Sigmoid colon (tissue), 7 donors: ENCODE data around the gene CERS6. TPM values are rescaled to one million over a fixed set of nuclear protein-coding genes. Genes with fewer than 3 reads are reported as not detected.
A peak's percentile ranks its signal among the peaks of the same experiment; 100 is the strongest.

Experiments used
- DNase-seq: peaks from one replicate; pipeline ENCODE4 v3.0.0-alpha.2; 2019
- H3K27ac ChIP-seq, 4 donors: fragments of 200-600 bp; sonication (generic); one replicate each; pipeline ENCODE4 v1.5.1; 2016 to 2019; ENCODE audit warnings: mild to moderate bottlenecking in 1 of 4
- H3K27me3 ChIP-seq, 3 donors: fragments of 200-600 bp; sonication (generic); one replicate each; pipeline ENCODE4 v1.5.1; 2019; ENCODE audit warnings: mild to moderate bottlenecking in 1 of 3
- H3K36me3 ChIP-seq, 4 donors: fragments of 200-600 bp; sonication (generic); one replicate each; pipeline ENCODE4 v1.5.1; 2016 to 2019
- H3K4me1 ChIP-seq, 4 donors: fragments of 200-600 bp; sonication (generic); one replicate each; pipeline ENCODE4 v1.5.1; 2017 to 2019
- H3K4me3 ChIP-seq, 4 donors: fragments of 200-600 bp; sonication (generic); one replicate each; pipeline ENCODE4 v1.5.1; 2017 to 2019; ENCODE audit warnings: mild to moderate bottlenecking in 2 of 4, moderate library complexity in 1 of 4
- H3K9me3 ChIP-seq, 4 donors: fragments of 200-600 bp in 3 of 4; sonication (generic) in 3 of 4; one replicate each; pipeline versions ENCODE4 v1.5.1 to v1.6.1; 2013 to 2019
- CTCF ChIP-seq, 4 experiments: fragments of 450-650 bp in 3 of 4; fragments of 200-600 bp in 1 of 4; IDR thresholded peaks; one replicate each; pipeline ENCODE4 v1.5.1; 2016 to 2019; ENCODE audit warnings: antibody characterized with exemption in 4 of 4, mild to moderate bottlenecking in 3 of 4, moderate library complexity in 2 of 4
- EP300 ChIP-seq, 4 donors: sonication (generic); formaldehyde crosslinking; IDR thresholded peaks; one replicate each; pipeline ENCODE4 v1.6.1; 2017; ENCODE audit warnings: antibody characterized with exemption in 4 of 4
- POLR2A ChIP-seq, 2 donors: fragments of 450-650 bp; IDR thresholded peaks; one replicate each; pipeline ENCODE4 v1.6.1; 2016; ENCODE audit warnings: antibody characterized with exemption in 2 of 2, mild to moderate bottlenecking in 2 of 2, moderate library complexity in 2 of 2
- POLR2AphosphoS5 ChIP-seq, 4 donors: sonication (generic); formaldehyde crosslinking; IDR thresholded peaks; one replicate each; pipeline ENCODE4 v1.6.1; 2017; ENCODE audit warnings: antibody characterized with exemption in 4 of 4
- WGBS, 2 donors: extraction: QIAGEN DNeasy Blood & Tissue Kit; methylation state at CpG; one replicate each; pipeline ENCODE4 v1.1.7; 2013; 5-methylcytosine and 5-hydroxymethylcytosine counted together
- intact Hi-C: fragments of 100-400 bp; cut with DNase I; formaldehyde crosslinking; loops from one replicate; pipeline ENCODE4 v1.15.1; 2023
- polyA plus RNA-seq, 3 donors: library from polyadenylated mRNA; stranded (reverse); fragments of 200-250 nt; gene quantifications; one replicate each; pipeline ENCODE4 v1.2.3, GENCODE V29; 2013
- total RNA-seq, 4 donors: library from RNA; depleted of rRNA; stranded (reverse); fragments of >200 nt; gene quantifications; one replicate each; pipeline ENCODE4 v1.1.0, GENCODE V29; 2016
- donor health status: healthy with polysubstance abuse.
- donor health status: Bipolar disorder and iron deficiency.
- donor health status: healthy.

CERS6 gene
- total and polyA plus RNA-seq, 7 donors, result 4.4 to 21.0 (median 11.2) TPM

- intact Hi-C loops, result no loop called here
- no peak for DNase-seq
- TF ChIP-seq EP300 (IDR thresholded peaks at IDR 0.05), result no peak
- TF ChIP-seq CTCF (IDR thresholded peaks at IDR 0.05), result peak in 1 of 4 experiments; percentile 4
- H3K4me3 ChIP-seq, result no peak overlapping the region
- no peaks in the 10 kb centered on the region for H3K36me3 ChIP-seq
- H3K27me3 ChIP-seq, result no peaks in the 10 kb centered on the region
- H3K4me1 ChIP-seq, result peaks cover 0 to 47% (median 34%) of the 10 kb centered on the region in 4 donors
- H3K27ac ChIP-seq, result no peak overlapping the region
- WGBS, 2 donors, result 69 to 82% methylated on average over 3 of the region's 3 CpGs
- no peaks in the 10 kb centered on the region for H3K9me3 ChIP-seq
Measured at GRCh38 chr2:168469281-168469988, 13.4 kb downstream of the CERS6 start.

- H3K4me3 ChIP-seq, result no peak overlapping the region
- 30 to 70% methylated on average over 4 of the region's 4 CpGs for WGBS, 2 donors
- DNase-seq, result no peak
- no peaks in the 10 kb centered on the region for H3K9me3 ChIP-seq
- intact Hi-C loops, result no loop called here
- H3K4me1 ChIP-seq, result peaks cover 0 to 45% (median 34%) of the 10 kb centered on the region in 4 donors
- peak in 2 of 4 donors; percentile 47 for TF ChIP-seq POLR2AphosphoS5 (IDR thresholded peaks at IDR 0.05)
- no peak for TF ChIP-seq CTCF (IDR thresholded peaks at IDR 0.05)
- TF ChIP-seq POLR2A (IDR thresholded peaks at IDR 0.05), result no peak
- TF ChIP-seq EP300 (IDR thresholded peaks at IDR 0.05), result peak in 1 of 4 donors; percentile 8
- peak overlapping the region in 2 of 4 donors; percentile 4 to 29 for H3K27ac ChIP-seq
- H3K36me3 ChIP-seq, result no peaks in the 10 kb centered on the region
- H3K27me3 ChIP-seq, result no peaks in the 10 kb centered on the region
Measured at GRCh38 chr2:168470320-168471162, 14.5 kb downstream of the CERS6 start.

GRCh38 chr2:168471163-168471475, 15.0 kb downstream of the CERS6 start:
- no peak for DNase-seq
- no peak overlapping the region for H3K4me3 ChIP-seq
- intact Hi-C loops, result no loop called here
- H3K36me3 ChIP-seq, result no peaks in the 10 kb centered on the region
- no peak for TF ChIP-seq POLR2A (IDR thresholded peaks at IDR 0.05)
- no peak for TF ChIP-seq POLR2AphosphoS5 (IDR thresholded peaks at IDR 0.05)
- TF ChIP-seq EP300 (IDR thresholded peaks at IDR 0.05), result no peak
- no peak for TF ChIP-seq CTCF (IDR thresholded peaks at IDR 0.05)
- peaks cover 0 to 39% (median 31%) of the 10 kb centered on the region in 4 donors for H3K4me1 ChIP-seq
- no peaks in the 10 kb centered on the region for H3K27me3 ChIP-seq
- H3K27ac ChIP-seq, result peak overlapping the region in 2 of 4 donors; percentile 4 to 29
- H3K9me3 ChIP-seq, result no peaks in the 10 kb centered on the region

- TF ChIP-seq CTCF (IDR thresholded peaks at IDR 0.05) (no peak), EP300 (IDR thresholded peaks at IDR 0.05) (no peak)
- Histone ChIP-seq H3K9me3 (no peaks in the 10 kb centered on the region), H3K4me3 (no peak overlapping the region), H3K36me3 (no peaks in the 10 kb centered on the region), H3K27me3 (no peaks in the 10 kb centered on the region), H3K27ac (no peak overlapping the region), H3K4me1 (peaks cover 0 to 9% (median 3%) of the 10 kb centered on the region in 4 donors)
- intact Hi-C loops, result no loop called here
- no peak for DNase-seq
- 90% methylated on average over 4 of the region's 4 CpGs for WGBS, 2 donors
Measured at GRCh38 chr2:168475636-168476035, 19.6 kb downstream of the CERS6 start.
